Measurements from ENCODE around the gene WDR13. TPM values are rescaled to one million over a fixed set of nuclear protein-coding genes. Genes with fewer than 3 reads are reported as not detected.
"Not testable (repeated sequence)": the region's sequence is repeated elsewhere in the genome, so short reads cannot be mapped to it uniquely, and the experiment has no call there.

Gene WDR13
- total RNA-seq, 1 donor from 2014 or later: 97.8 TPM

- H3K36me3 Mint-ChIP-seq (ENCODE audit: unreplicated experiment): no peaks in the 10 kb centered on the region
- H3K27ac Mint-ChIP-seq (ENCODE audit: unreplicated experiment): no peak overlapping the region
- peaks cover 6% of the 10 kb centered on the region for H3K27me3 Mint-ChIP-seq (ENCODE audit: unreplicated experiment)
- DNase-seq (ENCODE audit: extremely low spot score, unreplicated experiment): no peak
- peaks cover 3% of the 10 kb centered on the region for H3K4me1 Mint-ChIP-seq (ENCODE audit: unreplicated experiment)
- TF ChIP-seq, protein P1, sequence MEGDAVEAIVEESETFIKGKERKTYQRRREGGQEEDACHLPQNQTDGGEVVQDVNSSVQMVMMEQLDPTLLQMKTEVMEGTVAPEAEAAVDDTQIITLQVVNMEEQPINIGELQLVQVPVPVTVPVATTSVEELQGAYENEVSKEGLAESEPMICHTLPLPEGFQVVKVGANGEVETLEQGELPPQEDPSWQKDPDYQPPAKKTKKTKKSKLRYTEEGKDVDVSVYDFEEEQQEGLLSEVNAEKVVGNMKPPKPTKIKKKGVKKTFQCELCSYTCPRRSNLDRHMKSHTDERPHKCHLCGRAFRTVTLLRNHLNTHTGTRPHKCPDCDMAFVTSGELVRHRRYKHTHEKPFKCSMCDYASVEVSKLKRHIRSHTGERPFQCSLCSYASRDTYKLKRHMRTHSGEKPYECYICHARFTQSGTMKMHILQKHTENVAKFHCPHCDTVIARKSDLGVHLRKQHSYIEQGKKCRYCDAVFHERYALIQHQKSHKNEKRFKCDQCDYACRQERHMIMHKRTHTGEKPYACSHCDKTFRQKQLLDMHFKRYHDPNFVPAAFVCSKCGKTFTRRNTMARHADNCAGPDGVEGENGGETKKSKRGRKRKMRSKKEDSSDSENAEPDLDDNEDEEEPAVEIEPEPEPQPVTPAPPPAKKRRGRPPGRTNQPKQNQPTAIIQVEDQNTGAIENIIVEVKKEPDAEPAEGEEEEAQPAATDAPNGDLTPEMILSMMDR (IDR thresholded peaks at IDR 0.05): no peak
- H3K9me3 Mint-ChIP-seq (ENCODE audit: unreplicated experiment): no peaks in the 10 kb centered on the region
- no peak overlapping the region for H3K4me3 Mint-ChIP-seq (ENCODE audit: unreplicated experiment)
These were observed 39.0 kb downstream of the WDR13 start for GRCh38 chrX:48636301-48636700.

DNA sequence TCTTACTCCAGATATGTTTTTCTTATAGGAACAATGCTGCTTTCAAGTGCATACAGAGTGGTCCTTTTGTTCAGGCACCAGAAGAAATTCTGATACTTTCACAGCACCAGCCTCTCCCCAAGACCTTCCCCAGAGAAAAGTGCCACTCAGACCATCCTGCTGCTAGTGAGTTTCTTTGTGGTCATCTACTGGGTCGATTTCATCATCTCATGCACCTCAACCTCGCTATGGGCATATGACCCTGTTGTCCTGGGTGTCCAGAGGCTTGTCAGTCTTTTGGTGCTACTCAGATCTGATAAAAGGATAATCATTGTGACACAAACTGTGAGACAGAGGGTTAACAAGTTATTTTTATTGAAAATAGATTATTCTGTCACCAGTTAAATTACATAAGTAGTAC, 39.5 kb downstream of the WDR13 start:
- Mint-ChIP-seq H3K27ac (ENCODE audit: unreplicated experiment) (no peak overlapping the region), H3K36me3 (ENCODE audit: unreplicated experiment) (no peaks in the 10 kb centered on the region), H3K4me3 (ENCODE audit: unreplicated experiment) (no peak overlapping the region), H3K9me3 (ENCODE audit: unreplicated experiment) (no peaks in the 10 kb centered on the region), H3K27me3 (ENCODE audit: unreplicated experiment) (peaks cover 6% of the 10 kb centered on the region), H3K4me1 (ENCODE audit: unreplicated experiment) (no peaks in the 10 kb centered on the region)
- no peak for DNase-seq (ENCODE audit: extremely low spot score, unreplicated experiment)
- TF ChIP-seq, protein P1 (IDR thresholded peaks at IDR 0.05): no peak

GRCh38 chrX:48645669-48646068, 48.4 kb downstream of the WDR13 start:
- Mint-ChIP-seq H3K27ac (ENCODE audit: unreplicated experiment) (no peak overlapping the region), H3K4me3 (ENCODE audit: unreplicated experiment) (no peak overlapping the region), H3K36me3 (ENCODE audit: unreplicated experiment) (no peaks in the 10 kb centered on the region), H3K27me3 (ENCODE audit: unreplicated experiment) (no peaks in the 10 kb centered on the region), H3K9me3 (ENCODE audit: unreplicated experiment) (no peaks in the 10 kb centered on the region), H3K4me1 (ENCODE audit: unreplicated experiment) (peaks cover 3% of the 10 kb centered on the region)
- DNase-seq (ENCODE audit: extremely low spot score, unreplicated experiment): no peak
- TF ChIP-seq, protein P1 (IDR thresholded peaks at IDR 0.05): no peak

DNA sequence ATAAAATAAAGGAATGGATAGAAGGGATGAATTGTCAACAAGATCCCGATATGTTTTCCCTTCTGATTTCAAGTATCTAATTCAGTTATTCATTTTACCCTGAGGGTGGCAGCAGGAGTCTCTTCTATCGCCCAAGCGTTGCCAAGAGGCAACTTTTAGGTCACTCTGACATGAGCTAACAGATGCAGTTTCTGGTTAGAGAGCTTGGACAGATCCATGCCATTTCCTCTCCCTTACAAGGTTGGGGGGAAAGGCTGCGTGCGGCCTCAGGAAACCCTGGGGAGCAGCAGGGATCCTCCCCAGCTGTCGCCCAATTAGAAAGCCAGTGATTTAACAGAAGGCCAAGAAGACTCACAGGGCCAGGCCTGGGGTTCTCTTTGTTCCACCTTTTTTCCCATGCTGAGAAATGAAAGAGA, 51.1 kb downstream of the WDR13 start:
- H3K27ac Mint-ChIP-seq (ENCODE audit: unreplicated experiment): no peak overlapping the region
- peaks cover 7% of the 10 kb centered on the region for H3K27me3 Mint-ChIP-seq (ENCODE audit: unreplicated experiment)
- DNase-seq (ENCODE audit: extremely low spot score, unreplicated experiment): no peak
- H3K4me3 Mint-ChIP-seq (ENCODE audit: unreplicated experiment): no peak overlapping the region
- H3K4me1 Mint-ChIP-seq (ENCODE audit: unreplicated experiment): peaks cover 3% of the 10 kb centered on the region
- H3K36me3 Mint-ChIP-seq (ENCODE audit: unreplicated experiment): no peaks in the 10 kb centered on the region
- TF ChIP-seq, protein P1 (IDR thresholded peaks at IDR 0.05): peak; percentile 50
- no peaks in the 10 kb centered on the region for H3K9me3 Mint-ChIP-seq (ENCODE audit: unreplicated experiment)

GRCh38 chrX:48649102-48649501, 51.8 kb downstream of the WDR13 start:
- no peak overlapping the region for H3K27ac Mint-ChIP-seq (ENCODE audit: unreplicated experiment)
- TF ChIP-seq, protein P1 (IDR thresholded peaks at IDR 0.05): no peak
- H3K4me1 Mint-ChIP-seq (ENCODE audit: unreplicated experiment): peaks cover 3% of the 10 kb centered on the region

DNA sequence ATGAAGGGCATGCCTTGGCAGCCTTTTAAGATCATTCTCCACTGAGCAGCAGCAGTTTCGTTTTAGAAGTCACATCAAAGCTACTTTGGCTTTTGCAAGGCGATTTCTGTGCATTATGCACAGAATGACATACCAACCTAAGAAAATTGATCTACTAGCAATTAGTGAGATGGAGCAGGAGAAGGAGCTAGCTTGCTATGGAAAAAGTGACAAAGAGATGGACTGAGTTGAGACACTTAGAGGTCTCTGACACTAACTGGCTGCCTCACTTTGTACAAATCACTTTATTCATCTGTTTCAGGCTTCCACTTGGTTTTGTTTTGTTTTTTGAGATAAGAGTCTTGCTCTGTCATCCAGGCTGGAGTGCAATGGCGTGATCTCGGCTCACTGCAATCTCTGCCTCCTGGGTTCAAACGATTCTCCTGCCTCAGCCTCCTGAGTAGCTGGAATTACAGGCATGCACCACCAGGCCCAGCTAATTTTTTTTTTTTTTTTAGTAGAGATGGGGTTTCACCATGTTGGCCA, 54.8 kb downstream of the WDR13 start:
- DNase-seq (ENCODE audit: extremely low spot score, unreplicated experiment); H3K4me3 Mint-ChIP-seq (ENCODE audit: unreplicated experiment); H3K4me1 Mint-ChIP-seq (ENCODE audit: unreplicated experiment); H3K27ac Mint-ChIP-seq (ENCODE audit: unreplicated experiment); H3K9me3 Mint-ChIP-seq (ENCODE audit: unreplicated experiment); H3K36me3 Mint-ChIP-seq (ENCODE audit: unreplicated experiment): not testable (repeated sequence)
- H3K27me3 Mint-ChIP-seq (ENCODE audit: unreplicated experiment): peaks cover 19% of the 10 kb centered on the region

More at GRCh38 chrX:48649102-48649501, 51.8 kb downstream of the WDR13 start:
- no peaks in the 10 kb centered on the region for H3K9me3 Mint-ChIP-seq (ENCODE audit: unreplicated experiment)
- H3K27me3 Mint-ChIP-seq (ENCODE audit: unreplicated experiment): peaks cover 12% of the 10 kb centered on the region
- H3K4me3 Mint-ChIP-seq (ENCODE audit: unreplicated experiment): no peak overlapping the region
- no peak for DNase-seq (ENCODE audit: extremely low spot score, unreplicated experiment)
- no peaks in the 10 kb centered on the region for H3K36me3 Mint-ChIP-seq (ENCODE audit: unreplicated experiment)

GRCh38 chrX:48654746-48655145, 57.5 kb downstream of the WDR13 start:
- not testable (repeated sequence) for H3K9me3 Mint-ChIP-seq (ENCODE audit: unreplicated experiment); H3K4me1 Mint-ChIP-seq (ENCODE audit: unreplicated experiment); DNase-seq (ENCODE audit: extremely low spot score, unreplicated experiment); H3K36me3 Mint-ChIP-seq (ENCODE audit: unreplicated experiment); H3K27ac Mint-ChIP-seq (ENCODE audit: unreplicated experiment)
- H3K27me3 Mint-ChIP-seq (ENCODE audit: unreplicated experiment): peaks cover 19% of the 10 kb centered on the region
- peak overlapping the region; percentile 35 for H3K4me3 Mint-ChIP-seq (ENCODE audit: unreplicated experiment)
